Neural cell (in vitro differentiated cells): ENCODE results near the gene ENO4. TPM values are rescaled to one million over a fixed set of nuclear protein-coding genes. Genes with fewer than 3 reads are reported as not detected.

Experiments
- H2AFZ ChIP-seq: fragments of 200-600, 300-800 bp; sonication (generic), shearing (Covaris generic); 2 replicates; pipeline ENCODE4 v1.6.0; 2014; ENCODE audit warnings: low read depth, mild to moderate bottlenecking, antibody characterized with exemption, low read length, moderate library complexity
- H3F3A ChIP-seq: fragments of 200-600 bp; shearing (Covaris generic); 2 replicates; pipeline ENCODE4 v1.6.1; 2016; ENCODE audit warnings: mild to moderate bottlenecking, moderate library complexity, mixed read lengths, antibody characterized with exemption, low read length; ENCODE audit not compliant: insufficient read depth, poor library complexity, severe bottlenecking
- H3K27ac ChIP-seq: fragments of 200-600, 300-800 bp; sonication (generic), shearing (Covaris generic); 2 replicates; pipeline ENCODE4 v1.5.1; 2014; ENCODE audit warnings: mild to moderate bottlenecking, low read length, moderate library complexity
- H3K27me3 ChIP-seq: fragments of 300-800, 200-600 bp; sonication (generic), shearing (Covaris generic); 2 replicates; pipeline ENCODE4 v1.6.0; 2014; ENCODE audit warnings: mild to moderate bottlenecking, low read depth, low read length, moderate library complexity; ENCODE audit not compliant: insufficient read depth
- H3K36me3 ChIP-seq: fragments of 300-800, 200-600 bp; sonication (generic), shearing (Covaris generic); 2 replicates; pipeline ENCODE4 v1.5.1; 2014; ENCODE audit warnings: mild to moderate bottlenecking, antibody characterized with exemption, low read length, moderate library complexity; ENCODE audit not compliant: insufficient read depth
- H3K4me2 ChIP-seq: fragments of 300-800, 200-600 bp; sonication (generic), shearing (Covaris generic); 2 replicates; pipeline ENCODE4 v1.6.0; 2014; ENCODE audit warnings: mild to moderate bottlenecking, low read length
- H3K4me3 ChIP-seq: fragments of 300-800, 200-600 bp; sonication (generic), shearing (Covaris generic); 2 replicates; pipeline ENCODE4 v1.5.1; 2014; ENCODE audit warnings: mild to moderate bottlenecking, low read length, moderate library complexity
- H3K79me2 ChIP-seq: fragments of 200-600 bp; shearing (Covaris generic); replicated peaks from 2 replicates; pipeline ENCODE4 v1.6.0; 2014; ENCODE audit warnings: mild to moderate bottlenecking, low read length, moderate library complexity; ENCODE audit not compliant: insufficient read depth
- H3K9ac ChIP-seq: fragments of 300-800, 200-600 bp; sonication (generic), shearing (Covaris generic); 2 replicates; pipeline ENCODE4 v1.6.1; 2016; ENCODE audit warnings: mild to moderate bottlenecking, low read length, mixed read lengths
- H3K9me2 ChIP-seq: fragments of 200-600 bp; shearing (Covaris generic); 2 replicates; pipeline ENCODE4 v1.6.1; 2016; ENCODE audit warnings: mild to moderate bottlenecking, low read length, mixed read lengths; ENCODE audit not compliant: insufficient read depth
- H3K9me3 ChIP-seq: fragments of 200-600, 300-800 bp; sonication (generic), shearing (Covaris generic); 2 replicates; pipeline ENCODE4 v1.6.1; 2016; ENCODE audit warnings: mild to moderate bottlenecking, mixed run types, low read length, moderate library complexity, mixed read lengths
- H4K20me1 ChIP-seq: fragments of 200-600 bp; shearing (Covaris generic); 2 replicates; pipeline ENCODE4 v1.6.1; 2016; ENCODE audit warnings: mild to moderate bottlenecking, mixed run types; ENCODE audit not compliant: insufficient read depth
- CTCF ChIP-seq: fragments of 450-650 bp; IDR thresholded peaks from 2 replicates; pipeline ENCODE4 v1.5.1; 2014; ENCODE audit warnings: antibody characterized with exemption, mild to moderate bottlenecking, moderate library complexity; ENCODE audit not compliant: poor library complexity, severe bottlenecking
- EP300 ChIP-seq: fragments of 450-650 bp; conservative IDR thresholded peaks from 2 replicates; pipeline ENCODE4 v1.6.1; 2014; ENCODE audit warnings: antibody characterized with exemption, mild to moderate bottlenecking, moderate library complexity; ENCODE audit not compliant: poor library complexity, severe bottlenecking
- EZH2 ChIP-seq: fragments of 200-600, 300-800 bp; shearing (Covaris generic), sonication (generic); IDR thresholded peaks from 2 replicates; pipeline ENCODE4 v1.6.1; 2014; ENCODE audit warnings: antibody characterized with exemption, low read length, borderline replicate concordance, mild to moderate bottlenecking; ENCODE audit not compliant: insufficient read depth, poor library complexity, severe bottlenecking
- MXI1 ChIP-seq: fragments of 450-650 bp; conservative IDR thresholded peaks from 2 replicates; pipeline ENCODE4 v1.6.1; 2014; ENCODE audit warnings: antibody characterized with exemption, mild to moderate bottlenecking; ENCODE audit not compliant: poor library complexity, severe bottlenecking
- POLR2AphosphoS5 ChIP-seq: IDR thresholded peaks from 2 replicates; pipeline ENCODE4 v1.6.1; 2012
- RAD21 ChIP-seq: fragments of 450-650 bp; conservative IDR thresholded peaks from 2 replicates; pipeline ENCODE4 v1.6.1; 2014; ENCODE audit warnings: antibody characterized with exemption, mild to moderate bottlenecking, moderate library complexity
- REST ChIP-seq: IDR thresholded peaks from 2 replicates; pipeline ENCODE4 v1.6.1; 2012; ENCODE audit warnings: borderline replicate concordance
- SMC3 ChIP-seq: fragments of 450-650 bp; conservative IDR thresholded peaks from 2 replicates; pipeline ENCODE4 v1.6.1; 2014; ENCODE audit warnings: antibody characterized with exemption, mild to moderate bottlenecking, moderate library complexity; ENCODE audit not compliant: poor library complexity
- TAF1 ChIP-seq: IDR thresholded peaks from 2 replicates; pipeline ENCODE4 v1.6.1; 2012; ENCODE audit warnings: low read depth
- polyA plus RNA-seq: library from polyadenylated mRNA; depleted of rRNA; stranded (reverse); fragments of >200 nt; gene quantifications from 2 replicates; pipeline ENCODE4 v1.2.3, GENCODE V29; 2014

ENO4 gene
- polyA plus RNA-seq, 1 donor from 2014 or later, result 0.51 TPM

- H4K20me1 ChIP-seq, result no peaks in the 10 kb centered on the region
- no peak overlapping the region for H2AFZ ChIP-seq
- no peaks in the 10 kb centered on the region for H3F3A ChIP-seq
- no peak overlapping the region for H3K27ac ChIP-seq
- H3K4me2 ChIP-seq, result no peak overlapping the region
- H3K4me3 ChIP-seq, result no peak overlapping the region
- no peak overlapping the region for H3K9ac ChIP-seq
- H3K27me3 ChIP-seq, result no peaks in the 10 kb centered on the region
- no peaks in the 10 kb centered on the region for H3K9me3 ChIP-seq
- no peaks in the 10 kb centered on the region for H3K36me3 ChIP-seq
- TF ChIP-seq TAF1 (no peak), RAD21 (no peak), REST (no peak), EZH2 (no peak), CTCF (no peak), SMC3 (no peak), MXI1 (no peak), POLR2AphosphoS5 (no peak), EP300 (no peak)
- H3K9me2 ChIP-seq, result no peaks in the 10 kb centered on the region
- no peaks in the 10 kb centered on the region for H3K79me2 ChIP-seq
These were observed 56.5 kb downstream of the ENO4 start for GRCh38 chr10:116905845-116906210.

- Histone ChIP-seq H4K20me1 (no peaks in the 10 kb centered on the region), H3K79me2 (no peaks in the 10 kb centered on the region), H3F3A (no peaks in the 10 kb centered on the region), H3K4me3 (no peak overlapping the region), H3K9me2 (no peaks in the 10 kb centered on the region), H3K9ac (no peak overlapping the region), H3K9me3 (no peaks in the 10 kb centered on the region), H3K27ac (no peak overlapping the region), H2AFZ (no peak overlapping the region), H3K4me2 (no peak overlapping the region), H3K27me3 (no peaks in the 10 kb centered on the region), H3K36me3 (no peaks in the 10 kb centered on the region)
- TF ChIP-seq SMC3 (no peak), RAD21 (no peak), MXI1 (no peak), CTCF (no peak), EP300 (no peak), TAF1 (no peak), EZH2 (no peak), REST (no peak), POLR2AphosphoS5 (no peak)
These were observed 58.1 kb downstream of the ENO4 start for GRCh38 chr10:116907245-116907987.
